ENCODE measurements around the gene GLIS1.

The GLIS1 gene

GRCh38 chr1:53717025-53717804 lies 21.7 kb downstream of the GLIS1 start:
- no peak for DNase-seq (ENCODE audit: low read depth)

- no peak for DNase-seq (ENCODE audit: low read depth)
Measured at GRCh38 chr1:53716150-53716549, 22.8 kb downstream of the GLIS1 start.

- no peak for DNase-seq (ENCODE audit: low read depth)
Measured at GRCh38 chr1:53715478-53715877, 23.5 kb downstream of the GLIS1 start.

- no peak for DNase-seq (ENCODE audit: low read depth)
Measured at GRCh38 chr1:53712276-53712675, 26.7 kb downstream of the GLIS1 start.

- no peak for DNase-seq (ENCODE audit: low read depth)
Measured at GRCh38 chr1:53710584-53710983, 28.4 kb downstream of the GLIS1 start.

GRCh38 chr1:53708687-53709086 lies 30.3 kb downstream of the GLIS1 start:
- DNase-seq (ENCODE audit: low read depth) = no peak

GRCh38 chr1:53706356-53706755 lies 32.6 kb downstream of the GLIS1 start:
- no peak for DNase-seq (ENCODE audit: low read depth)

GRCh38 chr1:53705446-53706096 lies 33.4 kb downstream of the GLIS1 start:
- DNase-seq (ENCODE audit: low read depth) = no peak

- no peak for DNase-seq (ENCODE audit: low read depth)
Measured at GRCh38 chr1:53704804-53705445, 34.0 kb downstream of the GLIS1 start.

- DNase-seq (ENCODE audit: low read depth) = no peak
Measured at GRCh38 chr1:53704304-53704703, 34.7 kb downstream of the GLIS1 start.

GRCh38 chr1:53703174-53703573 lies 35.8 kb downstream of the GLIS1 start:
- no peak for DNase-seq (ENCODE audit: low read depth)

GRCh38 chr1:53702341-53702740 lies 36.6 kb downstream of the GLIS1 start:
- no peak for DNase-seq (ENCODE audit: low read depth)

- no peak for DNase-seq (ENCODE audit: low read depth)
Measured at GRCh38 chr1:53700776-53701175, 38.2 kb downstream of the GLIS1 start.

- DNase-seq (ENCODE audit: low read depth) = no peak
Measured at GRCh38 chr1:53699981-53700380, 39.0 kb downstream of the GLIS1 start.

GRCh38 chr1:53698384-53698980 lies 40.5 kb downstream of the GLIS1 start:
- no peak for DNase-seq (ENCODE audit: low read depth)

- no peak for DNase-seq (ENCODE audit: low read depth)
Measured at GRCh38 chr1:53697721-53698383, 41.1 kb downstream of the GLIS1 start.

GRCh38 chr1:53696990-53697389 lies 42.0 kb downstream of the GLIS1 start:
- DNase-seq (ENCODE audit: low read depth) = no peak

- DNase-seq (ENCODE audit: low read depth) = no peak
Measured at GRCh38 chr1:53696571-53696970, 42.4 kb downstream of the GLIS1 start.

- DNase-seq (ENCODE audit: low read depth) = no peak
Measured at GRCh38 chr1:53696051-53696450, 42.9 kb downstream of the GLIS1 start.

- no peak for DNase-seq (ENCODE audit: low read depth)
Measured at GRCh38 chr1:53695116-53695515, 43.8 kb downstream of the GLIS1 start.

- DNase-seq (ENCODE audit: low read depth) = no peak
Measured at GRCh38 chr1:53694718-53695091, 44.3 kb downstream of the GLIS1 start.
